Measurements from ENCODE around the gene UROC1. TPM values are rescaled to one million over a fixed set of nuclear protein-coding genes. Genes with fewer than 3 reads are reported as not detected.

The UROC1 gene
- total and polyA plus RNA-seq, 8 donors, result not detected

DNA sequence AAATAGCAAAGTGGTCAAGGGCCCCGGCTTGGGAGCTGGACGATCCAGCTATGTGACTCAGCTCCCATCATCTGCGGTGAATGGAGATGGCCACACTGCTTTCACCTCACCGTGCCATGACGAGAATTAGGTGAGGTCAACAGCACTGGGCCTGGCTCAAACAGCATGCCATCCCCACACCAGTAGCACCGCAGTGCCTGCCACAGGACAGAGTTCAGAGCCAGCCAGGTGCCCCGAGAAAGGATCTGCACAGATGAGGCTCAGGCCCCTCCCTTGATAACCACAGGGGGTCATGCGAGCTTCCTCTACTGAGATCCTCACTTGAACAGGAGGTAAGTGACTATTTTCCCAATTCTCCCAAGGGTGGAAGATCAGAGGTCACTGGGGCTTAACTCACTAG lies 71.3 kb downstream of the UROC1 start:
- WGBS, 5 donors, result 85 to 91% (median 89%) methylated on average over 8 of the region's 8 CpGs
- TF ChIP-seq POLR2AphosphoS5 (IDR thresholded peaks at IDR 0.05) (no peak), CTCF (IDR thresholded peaks at IDR 0.05) (no peak), POLR2A (IDR thresholded peaks at IDR 0.05) (no peak), EP300 (IDR thresholded peaks at IDR 0.05) (no peak)
- Histone ChIP-seq H3K27ac (no peak overlapping the region), H3K4me1 (peaks cover 0 to 14% (median 2%) of the 10 kb centered on the region in 4 donors), H3K9me3 (no peaks in the 10 kb centered on the region), H3K4me3 (no peak overlapping the region), H3K36me3 (peaks cover 18 to 60% (median 53%) of the 10 kb centered on the region in 4 donors), H3K27me3 (no peaks in the 10 kb centered on the region)
- peak in 1 of 2 donors; percentile 22 for DNase-seq
- intact Hi-C loops (cut with DNase I; ENCODE audit: low total_unique reads), result no loop called here

DNA sequence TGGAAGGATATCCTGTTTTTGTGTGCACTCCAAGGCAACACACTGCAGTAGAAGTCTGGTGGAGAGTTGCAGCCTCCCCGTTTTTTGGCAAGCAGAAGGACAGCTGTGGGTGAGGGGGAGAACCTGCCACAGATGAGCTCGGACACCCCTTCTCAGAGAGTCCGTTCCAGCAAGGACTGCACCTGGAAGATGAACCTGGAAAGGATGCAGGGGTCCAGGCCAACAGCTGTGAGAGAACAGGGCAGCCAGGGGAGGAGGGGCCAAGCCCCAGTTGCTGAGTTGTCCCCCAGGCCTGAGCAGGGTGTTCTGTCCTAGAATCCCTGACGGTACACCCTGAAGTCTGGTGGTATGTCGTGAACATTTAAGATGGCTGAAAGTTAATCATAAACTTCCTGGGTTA lies 72.1 kb downstream of the UROC1 start:
- TF ChIP-seq CTCF (IDR thresholded peaks at IDR 0.05) (no peak), POLR2A (IDR thresholded peaks at IDR 0.05) (no peak), EP300 (IDR thresholded peaks at IDR 0.05) (no peak), POLR2AphosphoS5 (IDR thresholded peaks at IDR 0.05) (no peak)
- H3K27me3 ChIP-seq, result no peaks in the 10 kb centered on the region
- peaks cover 10 to 60% (median 53%) of the 10 kb centered on the region in 4 donors for H3K36me3 ChIP-seq
- H3K4me1 ChIP-seq, result peaks cover 0 to 14% (median 2%) of the 10 kb centered on the region in 4 donors
- WGBS, 5 donors, result 38 to 57% (median 54%) methylated on average over 5 of the region's 5 CpGs
- intact Hi-C loops (cut with DNase I; ENCODE audit: low total_unique reads), result no loop called here
- H3K27ac ChIP-seq, result no peak overlapping the region
- H3K4me3 ChIP-seq, result no peak overlapping the region
- H3K9me3 ChIP-seq, result no peaks in the 10 kb centered on the region
- DNase-seq, result no peak

- no peaks in the 10 kb centered on the region for H3K27me3 ChIP-seq
- TF ChIP-seq CTCF (IDR thresholded peaks at IDR 0.05), result no peak
- no peak for TF ChIP-seq POLR2AphosphoS5 (IDR thresholded peaks at IDR 0.05)
- TF ChIP-seq EP300 (IDR thresholded peaks at IDR 0.05), result no peak
- no peak for TF ChIP-seq POLR2A (IDR thresholded peaks at IDR 0.05)
- H3K9me3 ChIP-seq, result no peaks in the 10 kb centered on the region
- H3K4me3 ChIP-seq, result no peak overlapping the region
- peaks cover 0 to 13% (median 2%) of the 10 kb centered on the region in 4 donors for H3K4me1 ChIP-seq
- WGBS, 5 donors, result 74 to 97% (median 90%) methylated on average over 3 of the region's 3 CpGs
- H3K27ac ChIP-seq, result no peak overlapping the region
- peaks cover 17 to 59% (median 52%) of the 10 kb centered on the region in 4 donors for H3K36me3 ChIP-seq
- DNase-seq, result peak in 1 of 2 donors; percentile 19
- intact Hi-C loops (cut with DNase I; ENCODE audit: low total_unique reads), result no loop called here
These were observed 74.7 kb downstream of the UROC1 start for GRCh38 chr3:126442856-126443242.

DNA sequence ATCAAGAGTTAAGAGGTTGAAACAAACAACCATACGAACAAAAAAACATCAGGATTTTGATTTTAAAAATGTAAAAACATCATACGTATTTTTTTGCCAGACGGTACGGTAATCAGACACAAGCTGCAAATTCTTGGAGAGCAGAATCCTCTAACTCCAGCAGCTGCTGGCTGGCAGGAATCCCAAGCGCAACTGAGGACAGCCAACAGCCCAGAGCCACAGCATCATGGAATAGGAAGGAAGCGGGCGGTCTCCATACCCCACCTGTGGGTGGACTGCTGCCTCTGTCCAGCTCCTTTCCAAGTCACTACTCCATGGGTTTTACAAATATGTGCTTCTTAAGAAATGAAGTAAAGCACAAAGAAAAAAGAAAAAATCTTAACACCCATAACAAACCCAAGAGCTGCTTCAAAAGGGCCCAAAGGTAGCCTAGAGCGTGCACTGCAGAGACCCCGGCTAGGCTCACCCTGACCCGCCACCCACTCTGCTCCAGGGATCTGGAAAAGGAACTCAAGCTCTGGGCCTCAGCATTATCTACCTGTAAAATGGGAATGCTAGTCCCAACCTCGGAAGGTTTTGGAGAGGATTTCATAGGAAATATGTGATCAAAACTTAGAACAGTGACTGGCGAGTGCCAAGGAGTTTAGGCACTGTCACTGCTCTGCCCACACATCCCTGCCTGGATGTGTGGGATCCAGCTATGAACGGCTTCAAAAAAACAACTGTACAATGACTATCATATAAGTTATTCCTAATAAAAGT lies 75.3 kb downstream of the UROC1 start:
- no peaks in the 10 kb centered on the region for H3K9me3 ChIP-seq
- H3K27ac ChIP-seq, result no peak overlapping the region
- TF ChIP-seq EP300 (IDR thresholded peaks at IDR 0.05) (no peak), CTCF (IDR thresholded peaks at IDR 0.05) (no peak), POLR2AphosphoS5 (IDR thresholded peaks at IDR 0.05) (no peak), POLR2A (IDR thresholded peaks at IDR 0.05) (no peak)
- DNase-seq, result peak; percentile 25 to 81
- peaks cover 0 to 8% (median under 1%) of the 10 kb centered on the region in 4 donors for H3K4me1 ChIP-seq
- no peaks in the 10 kb centered on the region for H3K27me3 ChIP-seq
- WGBS, 5 donors, result 82 to 89% (median 86%) methylated on average over 13 of the region's 13 CpGs
- H3K36me3 ChIP-seq, result peaks cover 23 to 59% (median 55%) of the 10 kb centered on the region in 4 donors
- H3K4me3 ChIP-seq, result no peak overlapping the region
- intact Hi-C loops (cut with DNase I; ENCODE audit: low total_unique reads), result no loop called here

All from stomach (tissue), 9 donors.